ENCODE results near the gene TBC1D8B.

TBC1D8B gene

GRCh38 chrX:106898462-106898861, 96.0 kb downstream of the TBC1D8B start:
- Histone ChIP-seq H3K4me3 (ENCODE audit: severe bottlenecking) (no peak overlapping the region), H3K4me1 (ENCODE audit: insufficient read depth, poor library complexity, severe bottlenecking) (peaks cover 15% of the 10 kb centered on the region), H3K9me3 (ENCODE audit: severe bottlenecking) (no peaks in the 10 kb centered on the region), H3K27ac (ENCODE audit: poor library complexity, severe bottlenecking) (no peak overlapping the region), H3K27me3 (ENCODE audit: insufficient read depth, poor library complexity, severe bottlenecking) (no peaks in the 10 kb centered on the region), H3K36me3 (ENCODE audit: low read depth) (no peaks in the 10 kb centered on the region)
- DNase-seq (ENCODE audit: low spot score): no peak
- peak; percentile 50 for TF ChIP-seq CTCF (IDR thresholded peaks at IDR 0.05; ENCODE audit: poor library complexity, severe bottlenecking)
- peak; percentile 45; the same call in 1 of the 3 replicates for ATAC-seq (ENCODE audit: low read depth)

- Histone ChIP-seq H3K27ac (ENCODE audit: poor library complexity, severe bottlenecking) (no peak overlapping the region), H3K36me3 (ENCODE audit: low read depth) (no peaks in the 10 kb centered on the region), H3K4me1 (ENCODE audit: insufficient read depth, poor library complexity, severe bottlenecking) (peaks cover 15% of the 10 kb centered on the region), H3K27me3 (ENCODE audit: insufficient read depth, poor library complexity, severe bottlenecking) (no peaks in the 10 kb centered on the region), H3K9me3 (ENCODE audit: severe bottlenecking) (no peaks in the 10 kb centered on the region), H3K4me3 (ENCODE audit: severe bottlenecking) (no peak overlapping the region)
- DNase-seq (ENCODE audit: low spot score): no peak
- no peak for ATAC-seq (ENCODE audit: low read depth)
- no peak for TF ChIP-seq CTCF (IDR thresholded peaks at IDR 0.05; ENCODE audit: poor library complexity, severe bottlenecking)
Observed at GRCh38 chrX:106899276-106899675, 96.8 kb downstream of the TBC1D8B start.

- no peak for TF ChIP-seq CTCF (IDR thresholded peaks at IDR 0.05; ENCODE audit: poor library complexity, severe bottlenecking)
- no peaks in the 10 kb centered on the region for H3K9me3 ChIP-seq (ENCODE audit: severe bottlenecking)
- no peak overlapping the region for H3K4me3 ChIP-seq (ENCODE audit: severe bottlenecking)
- ATAC-seq (ENCODE audit: low read depth) (no peak), DNase-seq (ENCODE audit: low spot score) (no peak)
- peaks cover 12% of the 10 kb centered on the region for H3K4me1 ChIP-seq (ENCODE audit: insufficient read depth, poor library complexity, severe bottlenecking)
- no peak overlapping the region for H3K27ac ChIP-seq (ENCODE audit: poor library complexity, severe bottlenecking)
- H3K27me3 ChIP-seq (ENCODE audit: insufficient read depth, poor library complexity, severe bottlenecking): no peaks in the 10 kb centered on the region
- H3K36me3 ChIP-seq (ENCODE audit: low read depth): no peaks in the 10 kb centered on the region
Observed at GRCh38 chrX:106899841-106900240, 97.4 kb downstream of the TBC1D8B start.

- no peak for TF ChIP-seq CTCF (IDR thresholded peaks at IDR 0.05; ENCODE audit: poor library complexity, severe bottlenecking)
- Histone ChIP-seq H3K27ac (ENCODE audit: poor library complexity, severe bottlenecking) (no peak overlapping the region), H3K27me3 (ENCODE audit: insufficient read depth, poor library complexity, severe bottlenecking) (no peaks in the 10 kb centered on the region), H3K9me3 (ENCODE audit: severe bottlenecking) (no peaks in the 10 kb centered on the region), H3K36me3 (ENCODE audit: low read depth) (no peaks in the 10 kb centered on the region), H3K4me1 (ENCODE audit: insufficient read depth, poor library complexity, severe bottlenecking) (no peaks in the 10 kb centered on the region), H3K4me3 (ENCODE audit: severe bottlenecking) (no peak overlapping the region)
- ATAC-seq (ENCODE audit: low read depth): no peak
- DNase-seq (ENCODE audit: low spot score): no peak
Observed at GRCh38 chrX:106901341-106901740, 98.9 kb downstream of the TBC1D8B start.

GRCh38 chrX:106901781-106902219, 99.3 kb downstream of the TBC1D8B start:
- ATAC-seq (ENCODE audit: low read depth) (no peak), DNase-seq (ENCODE audit: low spot score) (no peak)
- Histone ChIP-seq H3K4me3 (ENCODE audit: severe bottlenecking) (no peak overlapping the region), H3K4me1 (ENCODE audit: insufficient read depth, poor library complexity, severe bottlenecking) (no peaks in the 10 kb centered on the region), H3K9me3 (ENCODE audit: severe bottlenecking) (no peaks in the 10 kb centered on the region), H3K27me3 (ENCODE audit: insufficient read depth, poor library complexity, severe bottlenecking) (no peaks in the 10 kb centered on the region), H3K36me3 (ENCODE audit: low read depth) (no peaks in the 10 kb centered on the region), H3K27ac (ENCODE audit: poor library complexity, severe bottlenecking) (no peak overlapping the region)
- TF ChIP-seq CTCF (IDR thresholded peaks at IDR 0.05; ENCODE audit: poor library complexity, severe bottlenecking): no peak

All from RWPE2 (cell line).